GF-D8 (cell line): ENCODE results near the gene DNER.
"Not testable (repeated sequence)": the region's sequence is repeated elsewhere in the genome, so short reads cannot be mapped to it uniquely, and the experiment has no call there.

Experiments used
- DNase-seq: peaks from one replicate; lab custom pipeline; 2025; lab: John Stamatoyannopoulos, UW

Gene DNER

DNA sequence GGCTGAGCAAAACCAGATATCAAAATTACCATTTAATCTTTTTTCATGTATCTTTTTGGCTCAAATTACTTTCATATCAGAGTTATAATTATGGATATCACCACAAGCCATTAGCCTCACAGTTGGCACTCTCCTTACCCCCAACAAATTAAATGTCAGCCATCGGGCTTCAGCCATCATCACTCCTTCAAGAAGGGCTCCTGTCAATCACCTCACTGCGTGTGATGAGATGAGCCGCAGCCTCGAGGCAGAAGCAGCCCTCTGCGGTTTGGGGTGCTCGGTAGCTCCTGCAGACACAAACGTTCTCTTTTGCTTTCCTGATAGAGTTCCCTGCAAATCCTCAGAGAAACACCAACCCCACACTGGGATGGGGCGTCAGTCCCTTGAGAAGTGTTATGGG lies 94.1 kb downstream of the DNER start:
- DNase-seq, result no peak

DNA sequence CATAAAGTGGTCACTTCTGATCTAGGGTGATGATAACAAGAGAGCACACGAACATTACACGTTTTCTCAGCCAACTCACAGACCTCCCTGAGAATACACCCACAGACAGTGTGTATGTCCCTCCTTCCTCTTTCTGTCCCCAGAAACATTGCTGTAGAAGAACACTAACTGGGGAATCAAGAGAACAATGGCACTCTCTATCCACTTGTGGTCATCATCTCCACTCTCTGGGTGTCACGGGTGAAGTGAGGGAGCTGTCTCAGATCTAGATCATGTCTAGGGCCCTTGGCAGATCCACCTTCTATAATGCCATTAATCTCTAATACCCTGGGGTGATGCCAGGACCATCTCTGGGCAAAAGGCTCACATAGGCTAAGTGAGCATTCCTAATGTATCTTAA lies 97.9 kb downstream of the DNER start:
- DNase-seq, result no peak

DNA sequence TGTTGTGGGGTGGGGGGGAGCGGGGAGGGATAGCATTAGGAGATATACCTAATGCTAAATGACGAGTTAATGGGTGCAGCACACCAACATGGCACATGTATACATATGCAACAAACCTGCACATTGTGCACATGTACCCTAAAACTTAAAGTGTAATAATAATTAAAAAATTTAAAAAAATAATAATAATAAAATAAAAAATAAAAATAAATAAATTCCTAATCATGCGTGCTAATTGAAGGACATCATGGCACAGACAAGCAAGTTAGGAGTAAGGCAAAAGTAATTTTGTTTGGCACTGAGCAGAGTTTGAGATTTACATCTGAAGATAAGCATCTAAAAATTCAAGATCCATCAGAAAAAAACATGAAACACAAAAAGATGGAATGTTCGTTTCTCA lies 100.3 kb downstream of the DNER start:
- DNase-seq, result not testable (repeated sequence)

GRCh38 chr2:229612384-229612971 lies 101.9 kb downstream of the DNER start:
- no peak for DNase-seq

GRCh38 chr2:229611360-229611759 lies 103.0 kb downstream of the DNER start:
- no peak for DNase-seq

GRCh38 chr2:229610872-229611271 lies 103.5 kb downstream of the DNER start:
- no peak for DNase-seq

DNA sequence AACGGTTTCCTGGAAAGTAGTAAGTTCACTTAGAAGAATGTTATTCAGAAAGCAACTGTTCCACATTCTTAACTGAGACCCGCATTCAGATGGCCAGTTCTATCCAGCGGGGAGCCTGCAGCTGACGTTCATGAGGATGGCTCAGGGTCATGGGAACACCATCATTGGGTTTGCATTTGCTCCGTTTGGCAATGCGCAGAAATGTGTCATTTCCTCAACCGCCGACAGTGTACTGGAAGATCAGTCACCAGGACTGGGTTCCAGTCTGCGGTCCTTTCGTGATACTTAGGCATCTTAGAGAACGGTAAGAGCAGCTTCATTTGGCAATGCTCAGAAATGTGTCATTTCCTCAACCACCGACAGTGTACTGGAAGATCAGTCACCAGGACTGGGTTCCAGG lies 104.0 kb downstream of the DNER start:
- no peak for DNase-seq

- no peak for DNase-seq
Observed at GRCh38 chr2:229601936-229602335, 112.4 kb downstream of the DNER start.

GRCh38 chr2:229601396-229601795 lies 113.0 kb downstream of the DNER start:
- DNase-seq, result no peak

GRCh38 chr2:229598227-229598626 lies 116.1 kb downstream of the DNER start:
- no peak for DNase-seq

DNA sequence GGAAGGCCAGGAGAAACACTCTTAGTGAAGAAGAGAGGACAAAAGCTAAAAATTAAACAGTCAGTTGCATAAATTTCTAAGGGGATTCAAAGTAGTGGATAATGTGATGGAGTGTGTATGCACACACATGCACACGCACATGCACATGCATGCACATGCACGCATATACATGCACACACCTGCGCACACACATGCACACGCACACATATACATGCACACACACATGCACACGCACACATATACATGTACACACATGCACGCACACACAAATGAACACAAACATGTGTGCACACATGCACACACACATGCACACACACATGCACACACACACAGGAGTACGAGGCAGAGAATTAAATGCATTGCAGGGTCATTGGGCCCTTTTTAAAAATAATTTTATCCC lies 117.6 kb downstream of the DNER start:
- DNase-seq, result no peak

DNA sequence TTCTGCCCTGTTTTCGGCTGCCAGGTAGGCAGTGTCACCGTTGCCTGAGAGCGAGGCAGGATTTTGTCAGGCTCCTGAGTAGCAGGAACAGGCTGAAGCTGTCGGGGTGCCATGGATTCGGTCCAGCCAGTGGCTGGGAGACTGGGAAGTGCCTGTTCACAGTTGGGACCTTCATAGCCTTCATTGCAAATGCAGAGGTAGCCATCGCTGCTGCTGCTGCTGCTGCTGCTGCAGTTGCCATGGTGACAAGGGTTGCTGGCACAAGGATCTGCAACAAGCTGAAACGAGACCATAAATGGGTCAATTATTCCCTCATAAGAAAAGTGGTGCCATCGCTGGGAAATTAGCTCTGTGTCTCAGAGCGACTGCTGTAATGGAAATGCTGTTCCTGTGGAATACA lies 122.7 kb downstream of the DNER start:
- DNase-seq, result no peak

DNA sequence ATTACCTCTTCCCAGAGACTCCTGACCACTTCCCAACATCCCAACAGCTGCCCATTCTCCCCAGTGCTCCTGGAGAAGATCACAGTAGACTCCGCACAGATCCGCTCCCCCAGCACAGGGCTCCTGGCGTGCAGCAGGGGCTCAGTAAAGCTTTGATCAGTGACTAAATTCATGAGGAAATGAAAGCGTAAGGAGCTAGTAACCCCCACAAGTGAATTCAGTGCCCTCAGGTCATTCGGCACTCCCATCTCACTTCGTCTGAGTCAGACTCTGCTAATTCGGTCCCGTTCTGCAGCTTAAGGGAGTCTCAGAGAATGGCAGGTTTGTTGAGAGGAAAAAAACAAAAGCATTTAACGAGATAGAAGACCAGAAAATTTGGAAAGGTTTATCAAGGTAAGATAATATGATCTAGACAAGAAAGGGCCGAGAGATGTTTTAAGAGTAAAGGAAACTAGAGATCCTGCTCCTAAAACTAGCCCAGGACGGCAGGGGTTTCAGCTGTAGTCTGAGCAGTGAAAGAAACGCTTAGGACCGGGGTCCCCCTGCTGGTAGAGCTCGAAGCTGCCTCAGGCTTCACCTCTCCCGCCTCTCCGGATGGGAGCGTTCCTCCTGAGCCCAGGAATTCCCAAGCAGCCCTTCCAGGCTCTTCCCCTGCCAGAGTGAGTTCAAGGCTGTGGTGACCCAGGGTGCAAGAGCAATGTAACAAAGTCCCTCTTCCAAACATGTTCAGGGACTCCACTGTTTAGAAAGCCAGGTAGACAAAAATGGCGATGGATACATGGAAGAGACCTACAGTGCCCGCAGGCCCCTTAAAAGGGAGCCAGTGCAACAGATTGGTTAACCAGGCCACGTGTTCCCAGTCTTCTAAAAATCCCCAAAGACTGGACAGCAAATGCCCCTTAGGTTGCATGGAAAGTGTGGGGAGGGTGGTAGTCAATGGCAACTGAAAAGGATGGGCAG lies 127.3 kb downstream of the DNER start:
- no peak for DNase-seq

GRCh38 chr2:229586012-229586411 lies 128.3 kb downstream of the DNER start:
- no peak for DNase-seq

- DNase-seq, result no peak
Observed at GRCh38 chr2:229582151-229582550, 132.2 kb downstream of the DNER start.

DNA sequence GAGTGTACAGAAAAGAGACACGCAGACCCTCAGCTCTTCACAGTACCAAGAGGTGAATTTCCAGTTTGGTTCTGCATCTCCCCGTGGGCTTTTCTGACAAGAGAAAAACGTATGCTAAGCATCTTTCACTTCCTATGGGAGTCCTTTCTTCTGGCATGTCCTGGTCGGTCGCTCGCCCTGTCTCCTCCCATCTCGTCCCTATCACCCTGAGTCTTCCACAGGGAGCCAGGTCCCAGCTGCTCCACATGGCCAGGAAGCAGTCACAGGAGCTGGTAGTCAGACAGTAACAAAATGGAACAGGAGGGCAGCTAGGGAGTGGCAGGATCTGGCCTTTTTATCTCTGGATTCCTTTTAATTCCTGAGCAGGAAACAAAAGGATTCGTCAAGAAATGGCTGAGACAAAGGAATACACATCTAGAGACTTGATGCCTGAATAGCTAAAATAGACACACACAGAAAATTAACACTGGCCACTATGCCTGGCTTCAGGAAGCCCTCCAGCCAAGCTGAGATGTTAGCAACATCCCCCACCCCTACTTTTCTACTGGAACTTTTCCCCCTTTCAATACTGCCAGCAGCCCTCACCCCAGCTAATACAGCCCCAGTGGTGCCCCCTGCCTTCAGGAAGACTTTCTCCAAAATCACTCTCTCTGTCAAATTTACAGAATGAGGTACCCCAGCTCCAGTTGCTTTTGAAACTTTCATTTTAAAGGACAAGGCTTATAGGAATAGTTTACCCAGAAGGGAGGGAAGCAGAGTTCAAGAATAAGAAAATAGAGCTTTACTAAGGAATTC lies 136.1 kb downstream of the DNER start:
- no peak for DNase-seq

- no peak for DNase-seq
Observed at GRCh38 chr2:229575569-229576315, 138.6 kb downstream of the DNER start.

DNA sequence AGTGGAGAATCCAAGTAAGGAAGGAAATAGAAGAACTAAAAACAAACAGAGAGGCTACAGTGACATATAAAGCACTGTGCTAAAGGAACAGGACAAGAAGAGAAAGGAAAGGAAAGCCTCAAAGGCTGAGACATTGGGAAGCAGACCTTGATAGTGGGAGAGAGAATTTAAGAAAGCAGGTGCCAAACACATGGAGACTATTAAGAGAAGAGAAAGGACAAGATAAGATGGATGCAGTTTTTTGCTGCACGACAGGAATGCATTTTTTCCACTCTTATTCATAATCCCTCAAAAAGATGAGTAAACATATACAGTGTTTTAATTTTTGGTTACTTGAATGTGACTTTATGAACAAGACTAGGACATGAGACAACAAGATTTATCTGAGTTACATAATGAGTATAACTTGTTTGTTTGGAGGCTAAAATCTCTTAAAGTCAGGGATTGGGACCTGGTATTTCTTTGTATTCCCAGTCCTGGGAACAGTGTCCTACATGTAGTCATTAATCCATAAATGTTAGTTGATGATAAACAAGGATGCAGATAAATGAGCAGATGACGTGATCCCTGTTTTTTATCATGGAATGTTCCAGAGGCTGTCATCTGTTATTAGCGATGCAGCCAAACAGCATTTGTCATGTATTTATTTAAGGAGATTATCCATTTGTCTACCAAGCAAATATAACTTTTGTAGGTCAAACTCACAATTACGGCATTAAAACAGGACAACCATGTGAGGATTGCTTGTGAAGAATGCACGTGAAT lies 141.7 kb downstream of the DNER start:
- DNase-seq, result no peak

GRCh38 chr2:229571243-229571642 lies 143.1 kb downstream of the DNER start:
- no peak for DNase-seq

GRCh38 chr2:229566370-229566769 lies 148.0 kb downstream of the DNER start:
- no peak for DNase-seq

- DNase-seq, result no peak
Observed at GRCh38 chr2:229564300-229564907, 150.0 kb downstream of the DNER start.
